ENCODE results near the gene MINDY4. TPM values are rescaled to one million over a fixed set of nuclear protein-coding genes. Genes with fewer than 3 reads are reported as not detected.

Gene MINDY4
- total and polyA plus RNA-seq, 2 of the 8 experiments (the other 6 are each of a cell fraction or from before 2014, with no cell fraction given), result 1.3 to 3.6 TPM

DNA sequence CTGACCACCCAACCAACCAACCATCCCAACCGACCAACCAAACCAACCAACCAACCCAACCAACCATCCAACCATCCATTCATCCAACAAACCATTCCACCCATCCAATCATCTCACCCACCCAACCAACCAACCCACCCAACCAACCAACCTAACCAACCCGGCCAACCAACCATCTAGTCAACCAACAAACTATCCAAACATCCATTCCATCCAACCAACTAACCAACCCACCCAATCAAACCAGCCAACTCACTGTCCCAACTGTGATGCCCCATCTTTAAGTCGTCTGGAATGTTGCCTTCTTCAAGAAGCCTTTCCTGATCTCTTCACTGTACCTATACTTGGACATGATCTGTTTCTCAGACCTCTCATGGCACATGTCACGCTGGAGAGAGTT, 31.6 kb downstream of the MINDY4 start:
- Histone ChIP-seq H3K23ac (ENCODE audit: insufficient read length) (no peak overlapping the region), H3K36me3 (ENCODE audit: control insufficient read depth in 2 of 4, insufficient read depth in 4 of 4, low read length in 3 of 4) (no peaks in the 10 kb centered on the region), H2BK15ac (ENCODE audit: low read length) (no peak overlapping the region), H4K91ac (replicated peaks; ENCODE audit: insufficient read length, low read length) (no peak overlapping the region), H3K27ac (ENCODE audit: low read depth, low read length) (no peak overlapping the region), H2BK5ac (ENCODE audit: low read depth, low read length) (no peak overlapping the region), H4K8ac (ENCODE audit: extremely low read depth, insufficient read depth, low read length) (no peak overlapping the region), H3K4me1 (replicated peaks in 1 of 4; ENCODE audit: control insufficient read depth in 3 of 4, insufficient read depth in 4 of 4, low read length in 3 of 4) (no peaks in the 10 kb centered on the region), H3K23me2 (ENCODE audit: low read depth, low read length) (peaks cover 4% of the 10 kb centered on the region; the same call in 1 of the 2 replicates), H3K4ac (replicated peaks; ENCODE audit: insufficient read length, low read depth, low read length) (no peak overlapping the region), H3K18ac (ENCODE audit: extremely low read depth, low read length) (no peak overlapping the region), H3K79me2 (ENCODE audit: control insufficient read depth in 1 of 2, insufficient read depth in 2 of 2, low read length in 2 of 2) (no peaks in the 10 kb centered on the region), H4K20me1 (replicated peaks in 1 of 2; ENCODE audit: control insufficient read depth in 1 of 2, insufficient read depth in 2 of 2, low read length in 2 of 2) (peaks cover 0 to 2% of the 10 kb centered on the region in 2 experiments), H2AFZ (ENCODE audit: low read length) (no peak overlapping the region), H3K79me1 (ENCODE audit: low read depth, low read length) (no peaks in the 10 kb centered on the region), H3K4me2 (ENCODE audit: insufficient read depth in 1 of 2, low read depth in 2 of 2, low read length in 2 of 2) (no peak overlapping the region), H3K56ac (replicated peaks; ENCODE audit: insufficient read length, low read depth, low read length) (no peak overlapping the region), H3K4me3 (ENCODE audit: extremely low read depth in 1 of 4, insufficient read depth in 2 of 4, low read depth in 3 of 4, low read length in 4 of 4) (no peak overlapping the region), H3K14ac (ENCODE audit: insufficient read length) (no peak overlapping the region), H3K27me3 (replicated peaks in 1 of 4; ENCODE audit: control insufficient read depth in 3 of 4, extremely low read depth in 1 of 4, insufficient read depth in 3 of 4, low read length in 3 of 4) (no peaks in the 10 kb centered on the region), H3K9me3 (ENCODE audit: insufficient read depth in 2 of 2, low read depth in 1 of 2, low read length in 1 of 2) (peaks cover 0 to under 1% of the 10 kb centered on the region in 2 experiments; a peak in 1 of 4 replicates), H2BK120ac (replicated peaks; ENCODE audit: low read depth, low read length) (no peak overlapping the region), H2BK12ac (ENCODE audit: low read depth, low read length) (no peak overlapping the region), H2AK5ac (ENCODE audit: low read depth, low read length) (no peak overlapping the region), H4K5ac (ENCODE audit: insufficient read length, low read depth, low read length) (no peak overlapping the region), H3K9ac (replicated peaks in 1 of 4; ENCODE audit: extremely low read depth in 1 of 4, low read depth in 3 of 4, low read length in 3 of 4) (no peak overlapping the region), H2BK20ac (ENCODE audit: low read length) (no peak overlapping the region)
- 93 to 95% methylated on average over 2 to 4 of the region's 4 CpGs for WGBS, 2 experiments (ENCODE audit: extremely low coverage in 1 of 2, insufficient coverage in 1 of 2, insufficient read length in 1 of 2, insufficient replicate concordance in 2 of 2, low coverage in 1 of 2, low lambda C conversion rate in 2 of 2, missing lambda C conversion rate in 1 of 2)
- TF ChIP-seq, protein P1, sequence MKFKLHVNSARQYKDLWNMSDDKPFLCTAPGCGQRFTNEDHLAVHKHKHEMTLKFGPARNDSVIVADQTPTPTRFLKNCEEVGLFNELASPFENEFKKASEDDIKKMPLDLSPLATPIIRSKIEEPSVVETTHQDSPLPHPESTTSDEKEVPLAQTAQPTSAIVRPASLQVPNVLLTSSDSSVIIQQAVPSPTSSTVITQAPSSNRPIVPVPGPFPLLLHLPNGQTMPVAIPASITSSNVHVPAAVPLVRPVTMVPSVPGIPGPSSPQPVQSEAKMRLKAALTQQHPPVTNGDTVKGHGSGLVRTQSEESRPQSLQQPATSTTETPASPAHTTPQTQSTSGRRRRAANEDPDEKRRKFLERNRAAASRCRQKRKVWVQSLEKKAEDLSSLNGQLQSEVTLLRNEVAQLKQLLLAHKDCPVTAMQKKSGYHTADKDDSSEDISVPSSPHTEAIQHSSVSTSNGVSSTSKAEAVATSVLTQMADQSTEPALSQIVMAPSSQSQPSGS (IDR thresholded peaks at IDR 0.05; ENCODE audit: low read length), result no peak
- TF ChIP-seq SP2 (IDR thresholded peaks at IDR 0.05; ENCODE audit: low read length) (no peak), BRCA1 (IDR thresholded peaks at IDR 0.05; ENCODE audit: low read depth, low read length) (no peak), KDM4A (IDR thresholded peaks at IDR 0.05; ENCODE audit: low read depth, low read length, severe bottlenecking) (no peak)
- DNase-seq (ENCODE audit: low read depth in 1 of 2, low spot score in 2 of 2) (no peak), FAIRE-seq (no peak)
- ChIA-PET CTCF (ENCODE audit: partially characterized antibody) (interaction anchor here (1.0 to 4.1 kb wide), 6 partner anchors 91 to 180 kb away, joined by 3 to 19 read pairs (median 4); no protein-coding TSS in a partner anchor), POLR2A (ENCODE audit: partially characterized antibody) (interaction anchor here (1.0 kb wide), 1 partner anchor 131 kb away, joined by 3 read pairs; no protein-coding TSS in a partner anchor)

All from H1 (cell line).